MV-4-11 (cell line): ENCODE data around the gene TMOD2.
A peak's percentile ranks its signal among the peaks of the same experiment; 100 is the strongest.

Experiments used
- DNase-seq: peaks from one replicate; lab custom pipeline; 2025; lab: John Stamatoyannopoulos, UW

The TMOD2 gene

GRCh38 chr15:51736069-51736468, 15.3 kb upstream of the TMOD2 start:
- DNase-seq = peak; percentile 21

GRCh38 chr15:51736751-51737521, 14.5 kb upstream of the TMOD2 start:
- DNase-seq = no peak

- DNase-seq = peak; percentile 43
These were observed 13.7 kb upstream of the TMOD2 start, which contains the start of gene LYSMD2 for GRCh38 chr15:51737522-51738305. TSS of gene LYSMD2 (minus strand) at chr15:51737655. CDS start at chr15:51737622, 33 bp downstream.

- DNase-seq = no peak
These were observed 12.8 kb upstream of the TMOD2 start for GRCh38 chr15:51738553-51738952.

GRCh38 chr15:51739061-51739712, 12.2 kb upstream of the TMOD2 start:
- no peak for DNase-seq

- DNase-seq = no peak
These were observed 2.1 kb upstream of the TMOD2 start for GRCh38 chr15:51749307-51749706.

GRCh38 chr15:51750186-51750585, 1.2 kb upstream of the TMOD2 start:
- DNase-seq = no peak

GRCh38 chr15:51751697-51752683, 593 bp downstream of the TMOD2 start:
- no peak for DNase-seq

GRCh38 chr15:51752888-51753287, 1.5 kb downstream of the TMOD2 start:
- DNase-seq = peak; percentile 72

- DNase-seq = peak; percentile 47
These were observed 2.9 kb downstream of the TMOD2 start for GRCh38 chr15:51754267-51754666.

- DNase-seq = peak; percentile 61
These were observed 4.4 kb downstream of the TMOD2 start for GRCh38 chr15:51755790-51756189.

GRCh38 chr15:51756482-51756881, 5.1 kb downstream of the TMOD2 start:
- DNase-seq = peak; percentile 84

GRCh38 chr15:51757450-51757849, 6.1 kb downstream of the TMOD2 start:
- no peak for DNase-seq

GRCh38 chr15:51758645-51759044, 7.2 kb downstream of the TMOD2 start:
- no peak for DNase-seq

- peak; percentile 68 for DNase-seq
These were observed 8.2 kb downstream of the TMOD2 start for GRCh38 chr15:51759557-51760070.

- peak; percentile 6 for DNase-seq
These were observed 9.4 kb downstream of the TMOD2 start for GRCh38 chr15:51760805-51761204.

GRCh38 chr15:51765751-51766150, 14.4 kb downstream of the TMOD2 start:
- no peak for DNase-seq

- DNase-seq = peak; percentile 61
These were observed 14.9 kb downstream of the TMOD2 start for GRCh38 chr15:51766341-51766740.

- DNase-seq = peak; percentile 33
These were observed 16.6 kb downstream of the TMOD2 start for GRCh38 chr15:51768018-51768417.

- no peak for DNase-seq
These were observed 19.5 kb downstream of the TMOD2 start for GRCh38 chr15:51770902-51771301.

- no peak for DNase-seq
These were observed 20.4 kb downstream of the TMOD2 start for GRCh38 chr15:51771773-51772172.
